H9 (cell line): ENCODE measurements around the gene CUL4B. TPM values are rescaled to one million over a fixed set of nuclear protein-coding genes. Genes with fewer than 3 reads are reported as not detected.

Experiments
- DNase-seq: peaks from one replicate; pipeline ENCODE4 v3.0.0-alpha.2; 2017
- H2AFZ ChIP-seq: one replicate; pipeline ENCODE4 v1.6.1; 2013; ENCODE audit warnings: mild to moderate bottlenecking, low read length, control low read depth, moderate library complexity
- H2AK5ac ChIP-seq: 2 replicates; pipeline ENCODE4 v1.6.1; 2013; ENCODE audit warnings: low read length, control low read depth, mixed read lengths; ENCODE audit not compliant: insufficient read length
- H2BK120ac ChIP-seq: one replicate; pipeline ENCODE4 v1.6.1; 2013; ENCODE audit warnings: low read depth, mild to moderate bottlenecking, low read length, control low read depth, inconsistent platforms; ENCODE audit not compliant: poor library complexity, severe bottlenecking
- H2BK12ac ChIP-seq: 2 replicates; pipeline ENCODE4 v1.6.1; 2013; ENCODE audit warnings: low read length, control low read depth, mixed read lengths, low read depth; ENCODE audit not compliant: insufficient read length
- H2BK15ac ChIP-seq: 2 replicates; pipeline ENCODE4 v1.6.1; 2013; ENCODE audit warnings: low read depth, low read length, control low read depth
- H2BK20ac ChIP-seq: one replicate; pipeline ENCODE4 v1.6.1; 2013; ENCODE audit warnings: low read depth, mild to moderate bottlenecking, low read length, control low read depth, inconsistent platforms; ENCODE audit not compliant: poor library complexity, severe bottlenecking
- H2BK5ac ChIP-seq: 2 replicates; pipeline ENCODE4 v1.6.1; 2013; ENCODE audit warnings: low read length, control low read depth, mixed read lengths; ENCODE audit not compliant: insufficient read length
- H3K14ac ChIP-seq: 2 replicates; pipeline ENCODE4 v1.6.1; 2013; ENCODE audit warnings: low read length, control low read depth; ENCODE audit not compliant: insufficient read depth
- H3K18ac ChIP-seq: 2 replicates; pipeline ENCODE4 v1.6.1; 2013; ENCODE audit warnings: low read depth, mild to moderate bottlenecking, mixed read lengths, low read length, control low read depth; ENCODE audit not compliant: insufficient read length
- H3K23ac ChIP-seq: 2 replicates; pipeline ENCODE4 v1.6.1; 2013; ENCODE audit warnings: low read length, control low read depth, mixed read lengths, low read depth; ENCODE audit not compliant: insufficient read length
- H3K23me2 ChIP-seq: 2 replicates; pipeline ENCODE4 v1.6.1; 2013; ENCODE audit warnings: low read depth, mild to moderate bottlenecking, mixed read lengths, low read length, control low read depth; ENCODE audit not compliant: insufficient read length, poor library complexity, severe bottlenecking
- H3K27ac ChIP-seq: 2 replicates; pipeline ENCODE4 v1.5.1; 2013; ENCODE audit warnings: low read length, control low read depth, mixed read lengths, low read depth; ENCODE audit not compliant: insufficient read length
- H3K27me3 ChIP-seq: 2 replicates; pipeline ENCODE4 v1.6.1; 2013; ENCODE audit warnings: low read length, control low read depth, inconsistent platforms; ENCODE audit not compliant: insufficient read depth
- H3K4ac ChIP-seq: 2 replicates; pipeline ENCODE4 v1.6.1; 2013; ENCODE audit warnings: low read depth, mild to moderate bottlenecking, control low read depth, inconsistent platforms, low read length, moderate library complexity
- H3K4me1 ChIP-seq: 2 replicates; pipeline ENCODE4 v1.6.1; 2013; ENCODE audit warnings: low read length, control low read depth, inconsistent platforms; ENCODE audit not compliant: insufficient read depth
- H3K4me2 ChIP-seq: 2 replicates; pipeline ENCODE4 v1.6.1; 2013; ENCODE audit warnings: low read length, control low read depth, mixed read lengths; ENCODE audit not compliant: insufficient read length, insufficient read depth
- H3K56ac ChIP-seq: 2 replicates; pipeline ENCODE4 v1.6.1; 2013; ENCODE audit warnings: low read depth, mild to moderate bottlenecking, mixed read lengths, low read length, control low read depth; ENCODE audit not compliant: insufficient read length
- H3K79me1 ChIP-seq: 2 replicates; pipeline ENCODE4 v1.6.1; 2013; ENCODE audit warnings: low read depth, mild to moderate bottlenecking, moderate library complexity, low read length, control low read depth, inconsistent platforms; ENCODE audit not compliant: insufficient read depth, poor library complexity, severe bottlenecking
- H3K79me2 ChIP-seq: 2 replicates; pipeline ENCODE4 v1.6.1; 2013; ENCODE audit warnings: low read length, control low read depth, inconsistent platforms; ENCODE audit not compliant: insufficient read depth
- H3K9ac ChIP-seq: 2 replicates; pipeline ENCODE4 v1.6.1; 2013; ENCODE audit warnings: low read length, control low read depth, mixed read lengths; ENCODE audit not compliant: insufficient read length; ENCODE audit errors: extremely low read depth
- H3K9me3 ChIP-seq: one replicate; pipeline ENCODE4 v1.6.1; 2013; ENCODE audit warnings: low read depth, low read length, inconsistent platforms; ENCODE audit not compliant: control insufficient read depth
- H3T11ph ChIP-seq: one replicate; pipeline ENCODE4 v1.6.1; 2013; ENCODE audit warnings: mild to moderate bottlenecking, low read length, control low read depth, inconsistent platforms
- H4K20me1 ChIP-seq: one replicate; pipeline ENCODE4 v1.6.1; 2013; ENCODE audit not compliant: control insufficient read depth, insufficient read length, insufficient read depth
- H4K5ac ChIP-seq: 2 replicates; pipeline ENCODE4 v1.6.1; 2013; ENCODE audit warnings: low read depth, mild to moderate bottlenecking, mixed read lengths, low read length, control low read depth; ENCODE audit not compliant: insufficient read length
- H4K8ac ChIP-seq: replicated peaks from 2 replicates; pipeline ENCODE4 v1.6.1; 2013; ENCODE audit warnings: low read length, control low read depth, mixed read lengths, low read depth; ENCODE audit not compliant: insufficient read length
- H4K91ac ChIP-seq: 2 replicates; pipeline ENCODE4 v1.6.1; 2013; ENCODE audit warnings: low read depth, mild to moderate bottlenecking, moderate library complexity, mixed read lengths, low read length, control low read depth; ENCODE audit not compliant: insufficient read length
- H3K27ac Mint-ChIP-seq, 3 experiments: 2 replicates in 2 of 3; 3 replicates in 1 of 3; pipeline ENCODE4 v1.8.0; 2020 to 2021; ENCODE audit warnings: mixed read lengths in 3 of 3, mild to moderate bottlenecking in 1 of 3, moderate library complexity in 1 of 3
- H3K27me3 Mint-ChIP-seq: 2 replicates; pipeline ENCODE4 v1.8.0; 2021; ENCODE audit warnings: low read depth, mild to moderate bottlenecking, moderate library complexity, mixed read lengths
- H3K36me3 Mint-ChIP-seq, 3 experiments: 2 replicates in 2 of 3; 3 replicates in 1 of 3; pipeline ENCODE4 v1.8.0; 2020 to 2021; ENCODE audit warnings: low read depth in 3 of 3, mixed read lengths in 3 of 3; ENCODE audit not compliant: insufficient read depth in 1 of 3
- H3K4me1 Mint-ChIP-seq, 2 experiments: 2 replicates each; pipeline ENCODE4 v1.8.0; 2020; ENCODE audit warnings: mixed read lengths in 2 of 2
- H3K4me3 Mint-ChIP-seq, 2 experiments: 2 replicates in 1 of 2; 3 replicates in 1 of 2; pipeline ENCODE4 v1.8.0; 2020 to 2021; ENCODE audit warnings: mild to moderate bottlenecking in 2 of 2, mixed read lengths in 2 of 2, moderate library complexity in 1 of 2
- H3K9me3 Mint-ChIP-seq, 2 experiments: 2 replicates in 1 of 2; 3 replicates in 1 of 2; pipeline ENCODE4 v1.8.0; 2020; ENCODE audit warnings: mild to moderate bottlenecking in 2 of 2, mixed read lengths in 2 of 2, moderate library complexity in 1 of 2
- CTCF ChIP-seq: fragments of 200-600 bp; sonication (generic); conservative IDR thresholded peaks from 3 replicates; pipeline ENCODE4 v1.8.0; 2021; ENCODE audit warnings: antibody characterized with exemption, mild to moderate bottlenecking
- WGBS: extraction: QIAGEN DNeasy Blood & Tissue Kit; methylation state at CpG from one replicate; pipeline ENCODE4 v1.1.7; 2013; ENCODE audit warnings: missing lambda C conversion rate, low lambda C conversion rate, mixed read lengths; ENCODE audit not compliant: insufficient read length; ENCODE audit errors: extremely low coverage; 5-methylcytosine and 5-hydroxymethylcytosine counted together
- total RNA-seq: library from RNA; stranded (reverse); gene quantifications from 2 replicates; pipeline ENCODE4 v1.2.1, GENCODE V29; 2021

CUL4B gene
- total RNA-seq, 1 experiment from 2014 or later, result 48.4 TPM

GRCh38 chrX:120512627-120513026, 48.1 kb downstream of the CUL4B start:
- H3K4me3 Mint-ChIP-seq, result no peak overlapping the region
- Histone ChIP-seq H2BK12ac (no peak overlapping the region), H3K9ac (no peak overlapping the region), H3T11ph (no peak overlapping the region), H2BK5ac (no peak overlapping the region), H4K5ac (no peak overlapping the region), H4K91ac (no peak overlapping the region), H3K9me3 (no peaks in the 10 kb centered on the region), H3K4ac (no peak overlapping the region), H2AK5ac (no peak overlapping the region), H2BK20ac (no peak overlapping the region), H3K56ac (no peak overlapping the region), H3K23me2 (no peaks in the 10 kb centered on the region), H3K4me2 (no peak overlapping the region), H3K79me1 (no peaks in the 10 kb centered on the region), H3K79me2 (no peaks in the 10 kb centered on the region), H2BK120ac (no peak overlapping the region), H2BK15ac (no peak overlapping the region), H3K23ac (no peak overlapping the region), H3K27ac (no peak overlapping the region), H3K14ac (no peak overlapping the region), H4K20me1 (no peaks in the 10 kb centered on the region), H4K8ac (no peak overlapping the region), H3K4me1 (no peaks in the 10 kb centered on the region), H3K27me3 (no peaks in the 10 kb centered on the region), H2AFZ (no peak overlapping the region), H3K18ac (no peak overlapping the region)
- WGBS, result no CpG with 5 or more reads among the region's 2 CpGs
- H3K27me3 Mint-ChIP-seq, result no peaks in the 10 kb centered on the region
- TF ChIP-seq CTCF, result no peak
- peaks cover 49 to 54% of the 10 kb centered on the region in 2 experiments for H3K9me3 Mint-ChIP-seq
- no peak for DNase-seq
- no peak overlapping the region for H3K27ac Mint-ChIP-seq
- peaks cover 0 to under 1% (median 0%) of the 10 kb centered on the region in 3 experiments; a peak in 3 of 7 replicates for H3K36me3 Mint-ChIP-seq
- peaks cover 6 to 7% of the 10 kb centered on the region in 2 experiments; a peak in 3 of 4 replicates for H3K4me1 Mint-ChIP-seq
